Skeletal muscle tissue (tissue), 4 donors: ENCODE results near the gene CASP8. TPM values are rescaled to one million over a fixed set of nuclear protein-coding genes. Genes with fewer than 3 reads are reported as not detected.

Experiments
- H3K27ac ChIP-seq: one replicate; pipeline ENCODE4 v1.7.0; 2013; ENCODE audit warnings: mild to moderate bottlenecking, low read depth, low read length, inconsistent platforms
- H3K27me3 ChIP-seq, 3 donors: one replicate each; pipeline ENCODE4 v1.7.0; 2013; ENCODE audit warnings: low read length in 3 of 3; ENCODE audit not compliant: control insufficient read depth in 3 of 3, insufficient read depth in 3 of 3
- H3K36me3 ChIP-seq, 3 donors: one replicate each; pipeline ENCODE4 v1.7.0; 2013; ENCODE audit warnings: low read length in 3 of 3; ENCODE audit not compliant: control insufficient read depth in 3 of 3, insufficient read depth in 3 of 3
- H3K4me1 ChIP-seq, 3 donors: one replicate each; pipeline ENCODE4 v1.7.0; 2013; ENCODE audit warnings: low read length in 3 of 3, mild to moderate bottlenecking in 3 of 3; ENCODE audit not compliant: control insufficient read depth in 3 of 3, insufficient read depth in 3 of 3
- H3K4me3 ChIP-seq, 3 donors: one replicate each; pipeline ENCODE4 v1.7.0; 2013; ENCODE audit warnings: low read length in 3 of 3
- H3K9ac ChIP-seq, 3 donors: one replicate each; pipeline ENCODE4 v1.7.0; 2013; ENCODE audit warnings: low read length in 3 of 3, mild to moderate bottlenecking in 3 of 3, moderate library complexity in 2 of 3, low read depth in 1 of 3
- H3K9me3 ChIP-seq, 3 donors: one replicate each; pipeline ENCODE4 v1.7.0; 2013; ENCODE audit warnings: low read length in 3 of 3; ENCODE audit not compliant: control insufficient read depth in 3 of 3
- total RNA-seq: library from RNA; depleted of rRNA; stranded (reverse); fragments of >200 nt; gene quantifications from one replicate; pipeline ENCODE4 v1.2.3, GENCODE V29; 2014
- donor health status: Osteomylitis.

The CASP8 gene
- total RNA-seq: 8.4 TPM

DNA sequence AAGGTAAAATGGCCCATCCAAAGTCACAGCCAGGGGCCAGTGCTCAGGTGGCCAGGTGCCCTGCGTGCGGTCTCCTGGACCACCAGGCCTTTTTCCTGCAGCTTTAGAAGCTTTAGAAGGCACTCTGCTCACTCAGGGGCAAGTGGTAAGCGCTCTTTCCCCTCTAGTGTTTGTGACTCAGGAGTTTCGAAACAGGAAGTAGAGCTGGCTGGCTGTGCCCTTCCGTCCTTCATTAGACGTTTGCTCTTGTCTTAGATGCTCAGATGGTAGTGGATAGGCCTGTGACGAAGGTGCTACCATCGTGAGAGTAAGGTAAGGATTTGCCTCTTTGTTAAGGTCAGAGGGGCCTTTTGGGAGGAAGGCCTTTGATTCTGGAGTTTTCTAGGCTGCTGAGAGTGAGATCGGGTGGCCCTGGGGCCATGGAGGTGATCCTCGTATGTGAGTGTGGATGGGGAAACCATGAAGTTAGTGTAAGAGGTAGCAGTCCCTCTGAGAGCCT lies at the start of gene CASP8:
CASP8 (plus strand) TSS at position 235 of the 499 bp plus-strand sequence. CDS start 5,951 bp downstream, outside the sequence.
- H3K36me3 ChIP-seq: no peaks in the 10 kb centered on the region
- H3K27ac ChIP-seq: peak within 1 kb of the TSS; percentile 4
- no peaks in the 10 kb centered on the region for H3K9me3 ChIP-seq
- H3K27me3 ChIP-seq: no peaks in the 10 kb centered on the region
- peaks cover 9% of the 10 kb centered on the region in 3 donors for H3K4me1 ChIP-seq
- peak within 1 kb of the TSS in 1 of 3 donors; percentile 96 for H3K4me3 ChIP-seq
- peak within 1 kb of the TSS in 1 of 3 donors; percentile 2 for H3K9ac ChIP-seq

GRCh38 chr2:201215963-201216362 lies 44.4 kb upstream of the CASP8 start:
- Histone ChIP-seq H3K4me1 (peaks cover 0 to 13% (median 3%) of the 10 kb centered on the region in 3 donors), H3K9me3 (no peaks in the 10 kb centered on the region), H3K4me3 (no peak overlapping the region), H3K9ac (no peak overlapping the region), H3K27ac (no peak overlapping the region), H3K27me3 (no peaks in the 10 kb centered on the region), H3K36me3 (no peaks in the 10 kb centered on the region)

DNA sequence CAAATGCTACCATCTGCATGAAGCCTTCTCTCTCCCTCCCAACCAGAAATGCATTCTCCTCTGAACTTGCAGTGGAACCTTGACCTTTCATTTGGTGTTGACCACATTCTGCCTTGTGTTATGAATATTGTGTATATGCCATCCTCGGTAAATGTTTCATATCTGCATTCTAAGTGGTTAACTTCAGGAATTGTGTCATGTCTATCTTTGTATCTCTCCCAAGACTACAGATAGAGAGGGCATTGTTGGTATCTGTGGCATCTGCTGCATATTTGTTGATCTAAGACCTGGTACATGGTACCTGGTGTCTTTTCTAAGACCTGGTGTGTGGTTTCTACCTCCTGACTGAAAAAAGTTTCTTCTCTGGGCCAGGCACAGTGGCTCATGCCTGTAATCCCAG lies 43.4 kb upstream of the CASP8 start:
- Histone ChIP-seq H3K27ac (no peak overlapping the region), H3K4me3 (no peak overlapping the region), H3K27me3 (no peaks in the 10 kb centered on the region), H3K9ac (no peak overlapping the region), H3K4me1 (peaks cover 0 to 13% (median 3%) of the 10 kb centered on the region in 3 donors), H3K36me3 (no peaks in the 10 kb centered on the region), H3K9me3 (no peaks in the 10 kb centered on the region)

- no peaks in the 10 kb centered on the region for H3K36me3 ChIP-seq
- peaks cover 0 to 13% (median 3%) of the 10 kb centered on the region in 3 donors for H3K4me1 ChIP-seq
- H3K9me3 ChIP-seq: no peaks in the 10 kb centered on the region
- no peak overlapping the region for H3K4me3 ChIP-seq
- H3K27ac ChIP-seq: peak overlapping the region; percentile 32
- no peak overlapping the region for H3K9ac ChIP-seq
- H3K27me3 ChIP-seq: no peaks in the 10 kb centered on the region
Measured at GRCh38 chr2:201218780-201219179, 41.6 kb upstream of the CASP8 start.

DNA sequence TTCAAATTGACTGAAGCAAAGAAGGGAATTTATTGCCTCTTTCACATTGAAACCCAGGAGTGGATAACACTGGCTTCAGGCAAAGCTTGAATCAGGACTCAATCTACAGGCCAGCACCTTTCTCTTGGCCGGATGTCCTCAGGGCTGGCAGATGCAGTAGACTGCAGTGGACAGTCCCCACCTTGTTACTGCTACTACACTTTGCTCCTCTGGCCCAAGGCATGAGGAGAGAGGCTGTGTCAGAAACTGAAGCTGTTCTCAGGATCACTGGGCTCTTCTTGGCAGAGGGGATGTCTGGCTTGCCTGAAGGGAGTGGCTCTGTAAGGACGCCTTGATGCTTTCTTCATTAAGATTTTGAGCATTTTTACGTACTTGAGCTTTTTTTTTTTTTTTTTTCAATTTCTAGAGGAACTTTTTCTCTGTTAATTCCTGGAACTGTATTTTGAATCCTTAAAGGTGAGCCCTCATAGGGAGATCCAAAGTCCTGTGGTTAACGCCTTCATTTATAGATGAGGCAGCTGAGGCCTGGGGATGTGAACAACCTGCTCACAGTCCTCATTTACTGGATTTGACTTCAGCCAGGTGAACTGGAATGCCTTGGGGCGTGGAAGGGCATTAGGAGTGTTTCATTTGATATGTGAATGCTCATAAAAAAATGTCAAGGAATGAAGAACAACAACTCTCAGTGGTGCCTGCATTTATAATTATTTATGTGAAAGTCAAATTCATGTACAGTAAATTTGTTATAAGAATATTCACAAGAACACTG lies 40.8 kb upstream of the CASP8 start:
- peak overlapping the region; percentile 32 for H3K27ac ChIP-seq
- H3K27me3 ChIP-seq: no peaks in the 10 kb centered on the region
- H3K9ac ChIP-seq: no peak overlapping the region
- no peak overlapping the region for H3K4me3 ChIP-seq
- peaks cover 0 to 13% (median 3%) of the 10 kb centered on the region in 3 donors for H3K4me1 ChIP-seq
- H3K36me3 ChIP-seq: no peaks in the 10 kb centered on the region
- no peaks in the 10 kb centered on the region for H3K9me3 ChIP-seq

DNA sequence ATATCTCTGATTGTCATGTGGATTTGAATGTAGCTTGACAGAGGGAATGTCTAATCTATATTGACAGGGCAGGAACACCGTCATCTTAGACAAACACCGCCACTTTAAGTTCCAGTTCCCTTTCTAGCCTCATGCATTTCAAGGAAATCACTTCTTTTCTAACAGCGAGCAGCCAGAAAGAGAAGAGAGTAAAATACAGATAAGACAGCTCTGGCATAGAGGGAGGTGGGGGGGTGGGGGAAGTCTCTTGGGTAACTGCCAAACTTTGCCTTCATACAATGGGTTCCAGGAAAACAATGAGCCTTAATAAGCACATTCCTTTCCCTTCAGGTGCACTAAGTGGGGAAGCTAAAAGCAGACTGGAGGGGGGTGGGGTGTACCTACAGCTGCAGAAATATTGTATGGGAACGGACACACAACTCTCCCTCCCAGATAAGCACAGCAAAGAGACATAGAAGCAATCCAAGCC lies 40.2 kb upstream of the CASP8 start:
- H3K27ac ChIP-seq: peak overlapping the region; percentile 33
- H3K9ac ChIP-seq: no peak overlapping the region
- no peak overlapping the region for H3K4me3 ChIP-seq
- H3K9me3 ChIP-seq: no peaks in the 10 kb centered on the region
- no peaks in the 10 kb centered on the region for H3K27me3 ChIP-seq
- H3K4me1 ChIP-seq: peaks cover 0 to 13% (median 3%) of the 10 kb centered on the region in 3 donors
- H3K36me3 ChIP-seq: no peaks in the 10 kb centered on the region

- Histone ChIP-seq H3K4me3 (no peak overlapping the region), H3K4me1 (peaks cover 0 to 12% (median 3%) of the 10 kb centered on the region in 3 donors), H3K27me3 (no peaks in the 10 kb centered on the region), H3K27ac (no peak overlapping the region), H3K9ac (no peak overlapping the region), H3K36me3 (no peaks in the 10 kb centered on the region), H3K9me3 (no peaks in the 10 kb centered on the region)
Measured at GRCh38 chr2:201223089-201224073, 37.0 kb upstream of the CASP8 start.

- H3K4me3 ChIP-seq: no peak overlapping the region
- peaks cover 0 to 4% (median 3%) of the 10 kb centered on the region in 3 donors for H3K4me1 ChIP-seq
- peak overlapping the region; percentile 19 for H3K27ac ChIP-seq
- no peaks in the 10 kb centered on the region for H3K27me3 ChIP-seq
- no peaks in the 10 kb centered on the region for H3K36me3 ChIP-seq
- H3K9me3 ChIP-seq: no peaks in the 10 kb centered on the region
- no peak overlapping the region for H3K9ac ChIP-seq
Measured at GRCh38 chr2:201228271-201228911, 31.9 kb upstream of the CASP8 start.

GRCh38 chr2:201228912-201229290 lies 31.4 kb upstream of the CASP8 start:
- Histone ChIP-seq H3K36me3 (no peaks in the 10 kb centered on the region), H3K27ac (peak overlapping the region; percentile 56), H3K4me3 (no peak overlapping the region), H3K9me3 (no peaks in the 10 kb centered on the region), H3K4me1 (peaks cover 0 to 4% (median 3%) of the 10 kb centered on the region in 3 donors), H3K9ac (no peak overlapping the region), H3K27me3 (no peaks in the 10 kb centered on the region)
